ENCODE data around the gene CCDC85C. TPM values are rescaled to one million over a fixed set of nuclear protein-coding genes. Genes with fewer than 3 reads are reported as not detected.

CCDC85C gene
- total RNA-seq, 1 experiment from 2014 or later = 42.3 TPM

GRCh38 chr14:99543985-99544384, 60.0 kb downstream of the CCDC85C start:
- Histone ChIP-seq H4K20me1 (ENCODE audit: insufficient read depth) (no peaks in the 10 kb centered on the region), H3K36me3 (ENCODE audit: control insufficient read depth in 1 of 2, insufficient read depth in 2 of 2, low read length in 2 of 2) (no peaks in the 10 kb centered on the region), H2AFZ (ENCODE audit: low read depth, low read length, poor library complexity, severe bottlenecking) (no peak overlapping the region), H3K9me3 (ENCODE audit: control insufficient read depth in 1 of 2, insufficient read depth in 1 of 2, low read depth in 1 of 2, low read length in 2 of 2) (no peaks in the 10 kb centered on the region), H3K4me3 (replicated peaks in 1 of 2; ENCODE audit: low read depth in 1 of 2, low read length in 2 of 2) (no peak overlapping the region), H3K4me1 (ENCODE audit: control insufficient read depth in 1 of 2, insufficient read depth in 2 of 2, low read length in 2 of 2) (peaks cover 0 to 12% of the 10 kb centered on the region in 2 experiments; a peak in 2 of 4 replicates), H3K27me3 (ENCODE audit: insufficient read depth, low read length) (no peaks in the 10 kb centered on the region), H3K9ac (ENCODE audit: low read length) (no peak overlapping the region), H3K27ac (ENCODE audit: low read depth, low read length) (no peak overlapping the region), H3K4me2 (ENCODE audit: low read length) (no peak overlapping the region), H3K9me2 (ENCODE audit: insufficient read depth) (no peaks in the 10 kb centered on the region), H3K79me2 (ENCODE audit: insufficient read depth, low read length) (peaks cover 36% of the 10 kb centered on the region)
- ATAC-seq (no peak), DNase-seq (ENCODE audit: low read depth, low spot score) (no peak)
- ChIA-PET POLR2A (no interaction called here), RAD21 (ENCODE audit: low non-redundant PET in 1 of 2, low total read pairs in 2 of 2, uncharacterized antibody in 2 of 2, unreplicated experiment in 2 of 2) (no interaction called here), CTCF (no interaction called here)
- intact Hi-C loops (cut with micrococcal nuclease) = no loop called here
- no peak for TF ChIP-seq REST (IDR thresholded peaks at IDR 0.05; ENCODE audit: low read depth)
- no TSS peak for BruUV-seq (replicated peaks)

- H3K27ac ChIP-seq (ENCODE audit: low read depth, low read length) = no peak overlapping the region
- peaks cover 5 to 18% of the 10 kb centered on the region in 2 experiments for H3K4me1 ChIP-seq (ENCODE audit: control insufficient read depth in 1 of 2, insufficient read depth in 2 of 2, low read length in 2 of 2)
Measured at GRCh38 chr14:99543370-99543769, 60.6 kb downstream of the CCDC85C start.

More at GRCh38 chr14:99543370-99543769, 60.6 kb downstream of the CCDC85C start:
- CTCF ChIA-PET = no interaction called here
- no peaks in the 10 kb centered on the region for H3K27me3 ChIP-seq (ENCODE audit: insufficient read depth, low read length)
- DNase-seq (ENCODE audit: low read depth, low spot score) (no peak), ATAC-seq (no peak)
- no peaks in the 10 kb centered on the region for H3K9me2 ChIP-seq (ENCODE audit: insufficient read depth)
- no TSS peak for BruUV-seq (replicated peaks)
- H3K36me3 ChIP-seq (ENCODE audit: control insufficient read depth in 1 of 2, insufficient read depth in 2 of 2, low read length in 2 of 2) = no peaks in the 10 kb centered on the region
- intact Hi-C loops (cut with micrococcal nuclease) = no loop called here
- POLR2A ChIA-PET = no interaction called here
- no peaks in the 10 kb centered on the region for H3K9me3 ChIP-seq (ENCODE audit: control insufficient read depth in 1 of 2, insufficient read depth in 1 of 2, low read depth in 1 of 2, low read length in 2 of 2)
- no peak for TF ChIP-seq ATF3 (IDR thresholded peaks at IDR 0.05)
- no peak for TF ChIP-seq CTCF (IDR thresholded peaks at IDR 0.05 in 2 of 3, conservative IDR thresholded peaks at IDR 0.05 in 1 of 3; ENCODE audit: borderline replicate concordance in 1 of 3, insufficient read depth in 1 of 3, low read depth in 2 of 3, low read length in 2 of 3)
- TF ChIP-seq ZFX (IDR thresholded peaks at IDR 0.05) = no peak
- TF ChIP-seq ZNF274 (IDR thresholded peaks at IDR 0.05; ENCODE audit: low read depth, low read length) = no peak
- H3K4me2 ChIP-seq (ENCODE audit: low read length) = no peak overlapping the region
- RAD21 ChIA-PET (ENCODE audit: low non-redundant PET in 1 of 2, low total read pairs in 2 of 2, uncharacterized antibody in 2 of 2, unreplicated experiment in 2 of 2) = no interaction called here
- no peak overlapping the region for H2AFZ ChIP-seq (ENCODE audit: low read depth, low read length, poor library complexity, severe bottlenecking)
- H3K4me3 ChIP-seq (replicated peaks in 1 of 2; ENCODE audit: low read depth in 1 of 2, low read length in 2 of 2) = no peak overlapping the region
- H3K79me2 ChIP-seq (ENCODE audit: insufficient read depth, low read length) = peaks cover 42% of the 10 kb centered on the region
- no peaks in the 10 kb centered on the region for H4K20me1 ChIP-seq (ENCODE audit: insufficient read depth)
- H3K9ac ChIP-seq (ENCODE audit: low read length) = no peak overlapping the region

All from HCT116 (cell line).